IPS-NIHi11 (cell line): ENCODE results near the gene APEX1.
A peak's percentile ranks its signal among the peaks of the same experiment; 100 is the strongest.
"Not testable (repeated sequence)": the region's sequence is repeated elsewhere in the genome, so short reads cannot be mapped to it uniquely, and the experiment has no call there.

Experiments used
- DNase-seq: peaks from one replicate; pipeline ENCODE4 v3.0.0; 2012; ENCODE audit warnings: mixed read lengths, low spot score

APEX1 gene

DNA sequence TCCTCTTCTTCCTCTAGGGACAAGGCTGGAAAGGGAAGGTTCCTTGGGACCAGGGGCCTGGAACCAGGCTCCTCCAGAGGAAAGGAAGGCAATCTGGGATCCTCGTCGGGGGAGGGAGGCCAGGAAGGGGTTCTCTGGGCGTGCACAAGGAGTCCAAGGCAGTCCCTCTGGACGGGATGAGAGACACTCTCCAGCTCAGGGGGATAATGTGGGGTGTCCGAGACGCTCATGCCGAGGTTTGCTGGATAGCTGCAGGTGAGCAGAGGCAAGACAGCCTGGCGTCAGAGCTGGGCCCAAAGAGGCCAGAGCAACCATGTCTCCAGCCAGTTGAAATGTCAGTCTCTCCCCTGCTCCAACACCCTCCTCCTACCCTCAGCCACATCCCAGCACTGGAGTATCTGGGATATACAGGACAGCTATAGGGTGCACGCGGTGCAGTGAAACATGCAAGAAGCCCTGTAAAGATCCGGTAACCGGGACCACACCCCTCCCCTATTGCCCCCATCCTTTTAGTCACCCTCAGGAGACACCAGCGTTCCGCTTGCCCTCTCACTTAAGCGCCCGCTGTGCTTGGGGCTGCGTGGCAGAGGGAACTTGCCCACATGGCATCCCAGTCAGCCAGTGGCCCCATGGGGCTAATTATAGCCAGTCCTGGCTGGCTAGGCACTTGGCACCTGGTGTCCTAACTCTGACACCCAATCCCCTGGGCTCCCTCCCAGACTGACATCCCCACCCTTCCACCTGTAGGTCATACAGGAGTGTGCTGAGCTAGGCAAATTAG lies 19.3 kb upstream of the APEX1 start, which contains the start of gene KLHL33:
Gene KLHL33 (minus strand): TSS at position 585 of the 781 bp plus-strand sequence. CDS start 355 bp downstream, at position 230.
- DNase-seq = peak; percentile 38

DNA sequence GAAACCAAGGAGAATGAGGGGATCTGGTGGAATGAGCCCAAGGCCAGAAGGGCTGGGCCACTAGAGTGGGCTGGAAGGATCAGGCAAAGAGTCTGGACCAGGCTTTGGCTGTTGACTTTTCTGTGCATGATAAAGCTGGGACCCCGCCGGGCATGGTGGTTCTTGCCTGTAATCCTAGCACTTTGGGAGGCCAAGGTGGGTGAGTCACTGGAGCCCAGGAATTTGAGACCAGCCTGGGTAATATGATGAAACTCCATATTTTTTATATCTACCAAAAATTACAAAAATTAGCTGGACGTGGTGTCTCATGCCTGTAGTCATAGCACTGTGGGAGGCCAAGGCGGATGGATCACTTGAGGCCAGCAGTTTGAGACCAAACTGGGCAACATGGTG lies 18.7 kb upstream of the APEX1 start:
- no peak for DNase-seq

DNA sequence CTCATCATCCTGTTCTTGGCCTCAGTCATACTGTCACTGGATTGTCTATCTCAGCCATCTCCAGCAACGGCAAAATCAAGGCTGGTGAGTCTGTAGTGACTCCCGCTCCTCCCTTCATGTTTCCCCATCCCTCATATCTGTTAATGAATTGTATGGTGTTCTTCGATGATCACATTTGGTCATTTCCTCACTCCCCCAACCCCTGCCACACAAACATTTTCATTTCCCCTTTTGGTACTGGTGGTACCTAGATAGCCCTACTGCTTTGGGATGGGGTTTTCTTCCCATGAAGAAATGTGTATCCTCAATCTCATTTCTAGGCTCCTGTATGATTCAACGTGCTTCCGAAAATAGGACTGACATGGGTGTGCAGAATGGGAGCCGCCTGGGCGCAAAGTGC lies 16.4 kb upstream of the APEX1 start:
- DNase-seq = no peak

DNA sequence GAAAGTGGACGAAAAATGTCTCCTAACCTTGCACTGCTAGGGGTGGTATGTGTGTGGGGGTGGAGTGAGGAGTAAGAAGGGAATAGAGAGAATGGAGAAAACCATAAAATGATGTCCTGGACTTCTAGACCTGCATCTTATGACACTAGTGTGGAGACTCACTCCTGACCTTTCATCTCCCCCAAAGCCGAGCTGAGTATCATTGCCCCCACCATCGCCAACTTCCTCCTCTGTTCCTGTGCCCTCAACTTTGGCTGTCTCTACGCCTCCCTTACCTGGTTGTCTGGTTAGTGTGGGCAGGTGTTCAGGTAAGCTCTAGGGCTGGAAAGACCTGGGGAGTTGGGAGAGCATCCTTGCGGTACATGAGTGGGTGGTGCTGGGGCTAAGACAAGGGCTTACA lies 14.6 kb upstream of the APEX1 start:
- no peak for DNase-seq

DNA sequence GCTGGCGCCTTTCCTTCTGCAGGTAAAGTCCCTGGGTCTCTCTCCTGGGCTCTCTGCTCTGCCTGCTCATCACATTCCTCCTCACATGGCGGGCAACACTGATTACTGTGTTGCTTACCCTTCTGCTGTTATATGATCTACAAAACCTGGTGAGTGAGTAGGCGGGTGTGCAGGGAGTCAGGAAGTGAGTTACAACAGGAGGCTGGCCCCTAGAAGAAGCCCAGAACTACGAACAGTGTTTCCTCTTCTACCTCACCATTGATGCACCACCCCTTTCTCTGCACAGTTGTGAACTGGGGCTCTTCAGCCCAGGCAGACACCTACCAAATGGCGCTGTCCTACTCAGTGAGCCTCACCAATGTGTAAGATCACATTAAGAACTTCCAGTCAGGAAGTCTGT lies 14.1 kb upstream of the APEX1 start:
- no peak for DNase-seq

DNA sequence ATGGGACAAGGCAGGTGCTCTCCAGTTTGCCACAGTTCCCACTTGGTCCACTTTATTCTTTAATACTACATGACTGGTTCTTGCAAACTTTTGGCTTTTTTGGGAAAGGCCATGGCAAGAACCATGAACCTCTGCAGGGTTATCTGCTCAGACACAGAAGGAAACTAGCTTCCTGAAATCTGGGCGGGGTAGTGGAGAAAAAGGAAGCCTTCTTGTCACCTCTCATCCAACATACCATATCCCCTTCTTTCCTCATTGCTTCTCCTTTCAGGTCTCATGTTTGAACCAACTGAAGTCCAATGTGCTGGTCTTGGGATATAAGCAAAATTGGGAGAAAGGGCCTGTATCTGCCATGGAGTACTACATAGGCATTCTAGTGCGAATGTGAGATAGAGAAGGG lies 13.6 kb upstream of the APEX1 start:
- no peak for DNase-seq

DNA sequence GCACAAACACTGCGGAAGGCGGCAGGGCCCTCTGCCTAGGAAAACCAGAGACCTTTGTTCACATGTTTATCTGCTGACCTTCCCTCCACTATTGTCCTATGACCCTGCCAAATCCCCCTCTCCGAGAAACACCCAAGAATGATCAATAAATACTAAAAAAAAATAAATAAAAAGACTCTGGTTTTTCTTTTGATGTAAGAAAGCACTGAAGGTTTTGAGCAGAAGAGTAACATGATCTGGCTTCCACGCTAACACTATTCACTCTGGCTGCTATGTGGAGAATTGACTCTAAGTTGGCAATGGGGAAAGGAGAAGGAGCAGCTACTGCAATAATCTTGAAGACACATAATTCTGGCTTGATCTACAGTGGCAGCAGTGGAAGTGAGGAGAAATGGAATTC lies 11.4 kb upstream of the APEX1 start:
- DNase-seq = not testable (repeated sequence)

DNA sequence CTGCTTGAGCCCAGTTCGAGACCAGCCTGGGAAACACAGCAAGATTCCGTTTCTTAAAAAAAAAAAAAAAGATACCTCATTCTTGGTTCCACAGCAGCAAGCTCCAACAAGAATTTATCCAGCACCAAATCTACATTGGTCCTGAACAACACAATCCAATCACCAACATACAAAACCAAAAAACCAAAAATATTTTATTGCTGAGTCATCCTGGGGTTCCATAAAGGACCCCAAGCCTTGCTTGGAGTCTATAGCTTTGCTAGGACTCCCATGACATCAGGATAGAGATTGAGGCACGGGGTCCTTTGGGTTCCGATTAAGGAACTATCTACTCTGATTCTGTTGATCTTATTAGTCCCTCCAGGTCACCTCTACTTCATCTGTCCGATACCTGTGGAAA lies 8.1 kb upstream of the APEX1 start:
- no peak for DNase-seq

DNA sequence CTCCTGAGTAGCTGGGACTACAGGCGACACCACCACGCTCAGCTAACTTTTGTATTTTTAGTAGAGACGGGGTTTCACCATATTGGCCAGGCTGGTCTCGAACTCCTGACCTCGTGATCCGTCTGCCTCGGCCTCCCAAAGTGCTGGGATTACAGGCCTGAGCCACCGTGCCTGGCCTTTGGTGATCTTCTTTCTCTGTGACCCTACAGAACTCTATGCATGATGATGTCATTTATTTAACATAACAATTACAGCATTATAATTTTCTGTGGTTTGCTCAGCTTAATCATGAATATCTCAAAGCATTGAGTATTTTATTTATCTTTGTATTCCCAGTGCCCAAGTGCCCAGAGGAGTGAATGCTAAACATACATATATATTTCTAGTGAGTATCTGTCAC lies 2.2 kb upstream of the APEX1 start:
- not testable (repeated sequence) for DNase-seq

DNA sequence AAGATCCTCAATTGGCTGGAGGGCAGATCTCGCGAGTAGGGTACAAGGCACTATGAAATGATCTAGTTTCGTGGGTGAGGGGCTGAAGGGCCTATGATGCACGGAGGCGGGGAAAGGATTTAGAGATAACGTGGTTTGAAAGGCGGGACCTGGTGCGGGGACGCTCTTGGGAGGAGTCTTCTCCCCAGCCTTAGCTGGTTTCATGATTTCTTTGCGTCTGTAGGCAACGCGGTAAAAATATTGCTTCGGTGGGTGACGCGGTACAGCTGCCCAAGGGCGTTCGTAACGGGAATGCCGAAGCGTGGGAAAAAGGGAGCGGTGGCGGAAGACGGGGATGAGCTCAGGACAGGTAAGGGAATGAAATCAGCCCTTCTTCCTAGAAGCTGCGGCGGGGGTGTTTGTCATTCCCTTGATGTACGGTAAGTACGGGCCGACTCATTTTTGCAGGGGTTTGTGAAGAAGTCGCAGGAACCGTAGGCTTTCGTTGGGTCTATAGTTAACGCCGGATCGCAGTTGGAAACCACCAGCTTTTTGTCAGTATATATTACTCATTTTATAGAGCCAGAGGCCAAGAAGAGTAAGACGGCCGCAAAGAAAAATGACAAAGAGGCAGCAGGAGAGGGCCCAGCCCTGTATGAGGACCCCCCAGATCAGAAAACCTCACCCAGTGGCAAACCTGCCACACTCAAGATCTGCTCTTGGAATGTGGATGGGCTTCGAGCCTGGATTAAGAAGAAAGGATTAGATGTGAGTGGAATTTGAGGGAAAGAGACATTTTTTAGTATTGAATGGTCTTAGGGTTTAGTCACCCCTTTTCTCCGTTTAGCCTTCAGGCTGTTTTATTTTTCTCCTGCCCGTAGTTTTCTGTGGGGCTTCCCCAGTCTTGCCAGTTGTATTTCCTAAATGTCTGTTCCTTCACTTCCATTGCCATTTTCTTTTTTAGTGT lies 602 bp downstream of the APEX1 start:
- no peak for DNase-seq

DNA sequence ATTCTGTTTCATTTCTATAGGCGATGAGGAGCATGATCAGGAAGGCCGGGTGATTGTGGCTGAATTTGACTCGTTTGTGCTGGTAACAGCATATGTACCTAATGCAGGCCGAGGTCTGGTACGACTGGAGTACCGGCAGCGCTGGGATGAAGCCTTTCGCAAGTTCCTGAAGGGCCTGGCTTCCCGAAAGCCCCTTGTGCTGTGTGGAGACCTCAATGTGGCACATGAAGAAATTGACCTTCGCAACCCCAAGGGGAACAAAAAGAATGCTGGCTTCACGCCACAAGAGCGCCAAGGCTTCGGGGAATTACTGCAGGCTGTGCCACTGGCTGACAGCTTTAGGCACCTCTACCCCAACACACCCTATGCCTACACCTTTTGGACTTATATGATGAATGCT lies 1.9 kb downstream of the APEX1 start:
- no peak for DNase-seq

DNA sequence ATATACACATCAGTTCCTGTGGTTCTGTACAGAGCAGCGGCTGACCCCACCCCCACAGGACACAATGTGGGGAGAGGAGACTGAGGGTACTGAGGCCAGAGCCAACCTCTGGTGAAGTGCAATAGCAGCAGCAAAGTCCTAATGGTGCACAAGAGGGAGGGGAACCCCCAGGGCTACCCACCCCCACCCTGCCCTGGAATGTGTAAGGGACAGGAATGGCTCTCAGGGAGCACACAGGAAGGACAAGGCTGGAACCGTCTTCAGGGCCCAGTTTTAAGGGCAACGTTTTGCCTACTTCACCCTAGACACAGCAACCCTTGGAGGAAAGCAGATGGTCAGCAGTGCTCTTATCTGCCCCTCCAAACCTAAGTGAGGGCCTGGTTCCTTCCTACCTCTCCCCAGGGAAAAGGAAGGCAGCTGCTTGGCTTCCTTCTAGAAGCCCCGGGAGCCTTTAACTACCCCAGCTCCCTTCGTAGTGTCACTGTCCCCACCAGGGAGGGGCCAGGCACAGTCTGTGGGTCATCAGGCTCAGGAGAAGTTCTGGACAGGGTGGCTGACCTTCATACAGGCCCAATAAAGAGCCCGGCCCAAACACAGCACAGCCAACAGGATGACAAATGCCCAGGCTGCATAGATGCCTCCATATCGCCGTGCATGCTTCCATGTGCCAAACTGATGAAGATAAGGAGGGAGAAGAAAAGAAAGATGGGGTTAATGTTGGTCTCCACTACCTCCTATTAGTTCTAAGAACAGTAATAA lies 3.2 kb downstream of the APEX1 start:
- no peak for DNase-seq

DNA sequence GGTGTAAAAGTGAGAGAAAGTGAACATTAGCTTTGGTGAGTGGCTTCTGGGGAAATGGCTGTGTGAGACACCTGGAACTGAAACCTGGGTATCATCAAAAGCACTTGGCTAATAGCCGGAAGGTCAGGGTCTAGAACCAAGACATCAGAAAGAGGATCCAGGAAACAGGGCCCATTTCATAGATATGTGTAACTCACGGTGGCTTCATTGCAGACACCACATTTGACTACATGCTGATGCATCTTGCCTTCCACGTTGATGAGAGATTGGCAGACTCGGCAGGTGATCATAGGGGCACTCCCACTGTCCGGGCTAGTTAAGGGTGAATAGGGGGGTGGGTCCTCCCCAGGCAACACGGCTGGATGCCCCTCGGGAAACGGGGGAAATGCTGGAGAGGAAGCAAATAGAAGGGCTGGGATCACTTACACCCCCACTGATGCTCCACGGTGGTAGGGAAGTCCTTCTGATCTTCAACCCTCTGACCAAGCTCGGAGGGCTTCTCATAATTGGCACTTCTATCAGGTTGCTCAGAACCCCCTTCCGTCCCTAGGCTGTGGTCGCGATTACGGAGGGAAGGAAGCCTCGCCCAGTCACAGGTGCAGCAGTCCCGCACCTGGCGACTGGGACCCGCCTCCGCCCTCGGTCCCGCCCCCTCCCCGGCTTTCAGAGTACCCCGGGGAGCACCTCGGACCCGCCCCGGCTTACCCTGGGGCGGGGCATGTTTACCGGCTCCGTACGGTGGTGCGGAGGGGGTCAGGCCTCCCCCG lies 5.6 kb downstream of the APEX1 start:
- DNase-seq = peak; percentile 38

DNA sequence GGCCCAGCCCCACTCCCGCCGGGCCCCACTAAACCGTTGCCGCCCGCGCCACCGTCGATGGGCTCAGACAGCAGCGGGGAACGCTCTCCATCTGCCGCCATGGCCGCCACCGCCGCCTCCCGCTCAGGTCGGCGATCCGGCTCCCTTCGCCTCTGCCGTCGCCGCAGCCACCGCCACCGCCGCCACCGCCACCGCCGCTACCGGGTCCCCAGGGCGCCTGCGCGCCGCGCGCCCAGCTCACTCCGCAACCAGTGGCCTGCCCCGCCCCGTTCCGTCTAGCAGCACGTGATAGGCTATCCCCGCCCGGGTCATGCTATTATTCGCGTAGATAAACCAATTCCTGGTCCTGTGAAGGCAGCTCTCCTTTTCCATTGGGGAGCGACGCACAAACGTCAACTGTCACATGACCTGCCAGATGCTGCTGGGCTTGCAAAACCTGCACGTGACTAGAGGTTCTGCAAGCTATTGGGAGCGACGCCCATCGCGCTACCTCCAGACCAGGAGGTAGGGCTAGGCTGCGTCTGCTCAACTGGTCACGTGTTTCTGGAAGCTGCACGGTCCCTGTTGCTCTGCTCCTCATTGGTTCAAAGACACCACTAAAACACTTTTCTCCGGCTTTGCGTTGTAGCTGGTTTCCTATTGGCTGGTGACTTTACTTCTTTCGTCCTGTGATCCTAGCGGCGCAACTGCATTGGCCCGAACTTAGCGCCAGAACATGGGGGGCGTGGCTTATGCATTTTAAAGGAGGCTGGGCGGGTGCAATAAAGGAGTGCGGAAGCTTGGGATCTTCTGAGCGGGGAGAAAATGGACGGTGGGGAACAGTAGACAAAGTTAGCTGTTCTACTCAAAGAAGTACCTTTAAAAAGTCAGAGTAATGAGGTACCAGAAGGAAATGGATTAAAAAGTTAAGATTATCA lies 6.5 kb downstream of the APEX1 start, which contains the start of gene PIP4P1:
Gene PIP4P1 (minus strand): TSS at position 210 of the 917 bp plus-strand sequence. CDS start 109 bp downstream, at position 101.
- peak; percentile 89 for DNase-seq

DNA sequence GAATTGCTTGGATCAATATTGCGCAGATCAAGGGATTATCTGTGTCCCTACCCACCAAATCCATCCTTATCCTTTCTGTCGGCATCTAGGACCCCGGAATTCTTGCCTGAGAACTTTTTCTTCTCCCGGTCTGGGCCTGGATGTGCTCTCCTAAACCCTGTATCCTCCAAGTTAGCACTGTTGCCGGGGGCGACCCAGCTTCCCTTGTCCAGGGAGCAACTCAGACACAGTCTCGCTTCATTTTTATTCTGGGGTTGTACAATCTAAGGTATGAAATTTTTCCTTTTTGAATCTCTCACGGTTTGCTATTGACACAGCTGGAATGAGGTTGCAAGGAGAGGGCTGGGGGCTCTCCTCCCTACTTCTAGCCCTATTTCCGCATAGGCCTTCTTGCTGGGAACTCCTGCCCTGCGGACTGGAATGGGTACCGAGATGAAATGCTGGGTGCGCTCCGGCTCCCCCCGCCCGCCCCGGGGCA lies 13.8 kb downstream of the APEX1 start:
- no peak for DNase-seq

DNA sequence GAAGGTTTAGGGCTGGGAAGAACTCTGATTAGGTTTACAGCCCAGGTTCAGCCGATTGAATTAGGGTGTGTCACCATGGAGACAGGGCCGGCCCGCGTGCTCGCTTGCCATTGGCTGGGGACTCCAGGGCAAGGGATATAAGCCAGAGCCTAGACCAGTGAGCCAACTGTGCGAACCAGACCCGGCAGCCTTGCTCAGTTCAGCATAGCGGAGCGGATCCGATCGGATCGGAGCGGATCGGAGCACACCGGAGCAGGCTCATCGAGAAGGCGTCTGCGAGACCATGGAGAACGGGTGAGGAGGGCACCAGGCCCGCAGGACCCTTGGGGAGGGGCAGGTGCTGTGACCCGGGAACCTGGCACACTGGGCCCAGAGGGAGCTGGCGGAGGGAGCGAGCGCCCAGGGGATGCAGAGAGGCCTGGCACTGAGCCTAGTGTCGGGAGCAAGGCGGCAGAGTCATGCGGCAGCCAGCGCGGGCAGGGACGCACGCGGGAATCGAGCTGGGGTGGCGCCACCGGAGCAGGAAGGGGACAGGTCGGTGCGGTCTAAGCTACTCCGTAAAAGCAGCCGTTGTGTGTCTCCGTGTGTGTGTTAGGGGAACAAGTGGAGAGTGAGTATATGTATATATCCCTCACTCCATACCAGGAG lies 14.3 kb downstream of the APEX1 start, which contains the start of gene PNP:
Gene PNP (plus strand): TSS at position 165 of the 648 bp plus-strand sequence. CDS start 119 bp downstream, at position 284.
- peak; percentile 97 for DNase-seq

DNA sequence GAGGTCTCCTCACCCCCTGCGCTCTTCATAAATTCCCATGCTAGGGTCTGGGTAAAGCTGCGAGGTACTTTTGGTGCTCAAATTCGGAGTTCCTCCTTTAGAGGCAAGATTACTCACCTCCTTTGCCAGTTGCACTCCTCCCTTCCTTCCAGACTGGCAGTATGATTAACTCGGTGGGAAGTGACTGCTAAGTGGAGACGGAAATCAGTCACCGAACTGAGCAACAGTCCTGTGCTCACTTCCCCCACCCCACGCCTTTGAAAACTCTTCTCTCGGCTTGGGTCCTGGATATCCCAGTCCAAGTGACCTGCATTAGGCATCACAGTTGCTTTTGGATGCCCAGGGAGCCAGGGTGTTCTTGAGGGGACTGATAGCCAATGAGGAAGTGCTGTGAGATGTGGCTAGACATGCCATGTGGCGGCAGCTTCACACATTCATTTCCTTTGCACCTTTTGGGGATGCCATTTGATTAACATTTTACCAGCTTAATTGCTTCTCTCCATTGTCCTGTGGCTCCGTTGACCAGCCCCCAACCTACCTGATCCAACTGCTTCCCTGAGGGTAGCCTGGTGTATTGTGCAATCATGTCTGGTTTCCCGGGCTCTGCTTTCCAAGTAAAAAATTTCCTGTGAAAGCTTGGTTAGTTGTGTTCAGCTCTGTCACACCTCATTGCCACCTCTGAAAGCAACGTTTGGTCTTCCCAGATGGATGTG lies 15.0 kb downstream of the APEX1 start:
- DNase-seq = peak; percentile 27

DNA sequence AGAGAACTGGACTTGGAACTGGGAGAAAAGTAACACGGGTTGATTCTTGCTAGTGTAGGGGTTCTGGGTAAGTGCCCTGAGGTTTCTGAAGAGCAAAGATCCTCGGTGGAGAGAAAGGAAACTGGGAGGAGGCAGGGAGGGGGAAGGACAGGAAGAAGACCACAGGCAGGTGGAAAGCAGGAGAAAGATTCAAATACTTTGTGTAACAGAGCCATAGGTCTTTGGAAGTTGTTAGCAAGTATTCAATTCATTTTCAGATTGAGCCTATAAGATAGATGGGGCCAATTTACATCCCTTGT lies 15.5 kb downstream of the APEX1 start:
- DNase-seq = peak; percentile 37
